K562 (cell line): ENCODE measurements around the gene DCHS2. TPM values are rescaled to one million over a fixed set of nuclear protein-coding genes. Genes with fewer than 3 reads are reported as not detected.

Source experiments
- ATAC-seq: fragments of 200-7000 bp; cut with Tn5 transposase; 3 replicates; pipeline ENCODE4 v1.9.1; 2020; ENCODE audit warnings: moderate library complexity
- BruUV-seq: library from RNA; stranded (reverse); fragments of 400-500 nt; replicated peaks from 2 replicates; lab custom pipeline; 2021; lab: Mats Ljungman, UMichigan
- CTCF ChIA-PET: fragments of 300-600 bp; formaldehyde crosslinking; extraction: SDS; loops from one replicate; lab custom pipeline; 2021; ENCODE audit warnings: low intra/inter-chr PET ratio; lab: Yijun Ruan, JAX
- POLR2A ChIA-PET: fragments of 300-600, 350-650 bp; sonication (Branson Sonifier 250); formaldehyde crosslinking; extraction: SDS; loops from one replicate; lab custom pipeline; 2021; ENCODE audit warnings: antibody characterized with exemption, inconsistent platforms; lab: Yijun Ruan, JAX
- DNase-seq, 4 experiments: peaks; one replicate each; pipeline versions ENCODE4 v3.0.0 to v3.0.0-alpha.2; 2011 to 2018; ENCODE audit warnings: low spot score in 3 of 4, mixed read lengths in 3 of 4; ENCODE audit errors: extremely low read depth in 1 of 4
- FAIRE-seq: peaks from 2 replicates; lab custom pipeline; 2011; peaks lifted over from hg19 to GRCh38; lab: Jason Lieb, UNC
- H2AFZ ChIP-seq: 2 replicates; pipeline ENCODE4 v1.6.0; 2011; ENCODE audit warnings: low read depth, low read length, control low read depth, inconsistent platforms
- H3K27ac ChIP-seq: fragments of 200-600 bp; 3 replicates; pipeline ENCODE4 v1.8.0; 2011; ENCODE audit warnings: low read depth, mild to moderate bottlenecking, control low read depth, inconsistent platforms, low read length, moderate library complexity, mixed read lengths; ENCODE audit errors: extremely low read depth
- H3K27me3 ChIP-seq, 2 experiments: fragments of 300-600 bp in 1 of 2; 2 replicates in 1 of 2; 3 replicates in 1 of 2; pipeline versions ENCODE4 v1.6.0 to v1.8.0; 2011; ENCODE audit warnings: inconsistent platforms in 2 of 2, low read length in 2 of 2, mild to moderate bottlenecking in 1 of 2, mixed read lengths in 1 of 2, moderate library complexity in 1 of 2; ENCODE audit not compliant: control insufficient read depth in 2 of 2, insufficient read depth in 2 of 2
- H3K36me3 ChIP-seq: fragments of 300-600 bp; 3 replicates; pipeline ENCODE4 v1.8.0; 2011; ENCODE audit warnings: mild to moderate bottlenecking, low read length, inconsistent platforms; ENCODE audit not compliant: control insufficient read depth, insufficient read depth
- H3K4me1 ChIP-seq, 2 experiments: fragments of 200-600 bp in 1 of 2; replicated peaks in 1 of 2; 2 replicates in 1 of 2; 3 replicates in 1 of 2; pipeline versions ENCODE4 v1.5.1 to v1.8.0; 2011; ENCODE audit warnings: inconsistent platforms in 2 of 2, low read length in 2 of 2, mild to moderate bottlenecking in 1 of 2, mixed read lengths in 1 of 2, moderate library complexity in 1 of 2; ENCODE audit not compliant: control insufficient read depth in 2 of 2, insufficient read depth in 2 of 2
- H3K4me2 ChIP-seq: 2 replicates; pipeline ENCODE4 v1.6.1; 2011; ENCODE audit warnings: low read length, control low read depth, inconsistent platforms, mixed read lengths; ENCODE audit not compliant: insufficient read depth
- H3K4me3 ChIP-seq: fragments of 200-600 bp; sonication (generic), shearing (Covaris generic); 2 replicates; pipeline ENCODE4 v1.5.1; 2016; ENCODE audit warnings: control low read depth, inconsistent platforms
- H3K79me2 ChIP-seq: fragments of 200-600 bp; 3 replicates; pipeline ENCODE4 v1.8.0; 2011; ENCODE audit warnings: low read length, inconsistent platforms; ENCODE audit not compliant: control insufficient read depth, insufficient read depth
- H3K9ac ChIP-seq, 2 experiments: 2 replicates each; pipeline versions ENCODE4 v1.6.0 to v1.6.1; 2011; ENCODE audit warnings: low read depth in 2 of 2, low read length in 2 of 2, control low read depth in 1 of 2, inconsistent platforms in 1 of 2, mild to moderate bottlenecking in 1 of 2, mixed read lengths in 1 of 2; ENCODE audit not compliant: insufficient read depth in 1 of 2
- H3K9me1 ChIP-seq: one replicate; pipeline ENCODE4 v1.6.0; 2011; ENCODE audit warnings: inconsistent platforms, mild to moderate bottlenecking, low read length, moderate library complexity; ENCODE audit not compliant: control insufficient read depth, insufficient read depth
- H3K9me3 ChIP-seq: replicated peaks from 2 replicates; pipeline ENCODE4 v1.5.1; 2011; ENCODE audit warnings: low read depth, low read length, inconsistent platforms; ENCODE audit not compliant: control insufficient read depth, insufficient read depth
- H4K20me1 ChIP-seq: replicated peaks from 2 replicates; pipeline ENCODE4 v1.6.1; 2011; ENCODE audit warnings: low read length, inconsistent platforms, mixed read lengths; ENCODE audit not compliant: control insufficient read depth, insufficient read depth
- AFF4 ChIP-seq: sonication (generic); formaldehyde crosslinking; IDR thresholded peaks from 2 replicates; pipeline ENCODE4 v1.8.0; 2023; ENCODE audit warnings: mild to moderate bottlenecking, missing genetic modification reagents
- HINFP ChIP-seq: fragments of 450-650 bp; conservative IDR thresholded peaks from 2 replicates; pipeline ENCODE4 v1.6.1; 2016; ENCODE audit warnings: missing genetic modification characterization, low read depth, mild to moderate bottlenecking, control low read depth, missing compliant biosample characterization
- IFI16 ChIP-seq: fragments of 250-450 bp; sonication (Bioruptor Pico); IDR thresholded peaks from 2 replicates; pipeline ENCODE4 v2.1.2; 2022; ENCODE audit warnings: mild to moderate bottlenecking, inconsistent platforms
- MED1 ChIP-seq: sonication (generic); formaldehyde crosslinking; IDR thresholded peaks from 2 replicates; pipeline ENCODE4 v1.8.1; 2023; ENCODE audit warnings: missing genetic modification reagents, borderline replicate concordance
- NR4A1 ChIP-seq, 2 experiments: fragments of 250-450 bp in 1 of 2; fragments of 450-650 bp in 1 of 2; sonication (Bioruptor Pico) in 1 of 2; IDR thresholded peaks; 2 replicates each; pipeline versions ENCODE4 v1.4.0 to v1.6.1; 2016 to 2020; ENCODE audit warnings: mild to moderate bottlenecking in 2 of 2, missing compliant biosample characterization in 1 of 2, missing genetic modification characterization in 1 of 2, moderate library complexity in 1 of 2
- PTTG1 ChIP-seq: fragments of 450-650 bp; IDR thresholded peaks from 2 replicates; pipeline ENCODE4 v1.6.1; 2016; ENCODE audit warnings: low read depth, mild to moderate bottlenecking, missing genetic modification characterization, missing compliant biosample characterization
- SMAD3 ChIP-seq: fragments of 450-650 bp; formaldehyde crosslinking; conservative IDR thresholded peaks from 2 replicates; pipeline ENCODE4 v1.4.0; 2020; ENCODE audit warnings: mild to moderate bottlenecking
- SPI1 ChIP-seq: IDR thresholded peaks from 2 replicates; pipeline ENCODE4 v1.6.1; 2011; ENCODE audit warnings: low read depth, low read length, control low read depth, borderline replicate concordance
- ZBTB1 ChIP-seq: sonication (generic); formaldehyde crosslinking; IDR thresholded peaks from 2 replicates; pipeline ENCODE4 v1.8.1; 2023; ENCODE audit warnings: missing genetic modification reagents, low read depth, mild to moderate bottlenecking, borderline replicate concordance
- ZNF311 ChIP-seq: fragments of 250-450 bp; sonication (Bioruptor Pico); IDR thresholded peaks from 2 replicates; pipeline ENCODE4 v1.4.0; 2020; ENCODE audit warnings: mild to moderate bottlenecking, moderate library complexity
- ZNF41 ChIP-seq: fragments of 250-450 bp; sonication (Bioruptor Pico); conservative IDR thresholded peaks from 2 replicates; pipeline ENCODE4 v1.4.0; 2020; ENCODE audit warnings: mild to moderate bottlenecking
- ZNF589 ChIP-seq: fragments of 200-800 bp; sonication (Bioruptor generic); IDR thresholded peaks from 2 replicates; pipeline ENCODE4 v1.6.1; 2016; ENCODE audit warnings: low read depth, missing genetic modification characterization, missing compliant biosample characterization
- ZNF76 ChIP-seq: fragments of 250-450 bp; sonication (Bioruptor Pico); IDR thresholded peaks from 2 replicates; pipeline ENCODE4 v1.4.0; 2020; ENCODE audit warnings: mild to moderate bottlenecking, moderate library complexity, borderline replicate concordance
- in situ Hi-C: fragments of 300-500 bp; cut with MboI; formaldehyde crosslinking; loops from 4 replicates; pipeline ENCODE4 v1.15.0; 2018; ENCODE audit warnings: inconsistent platforms, mixed read lengths
- intact Hi-C: fragments of 100-400 bp; cut with micrococcal nuclease; formaldehyde crosslinking; loops from 2 replicates; pipeline ENCODE4 v1.14.2; 2022
- polyA plus RNA-seq, 8 experiments: library from polyadenylated mRNA; depleted of rRNA in 4 of 8; stranded (reverse) in 5 of 8; unstranded in 3 of 8; fragments of >200 nt; fragmentation: Nextera tagmentation in 2 of 8; fragmentation: Illumina TruSeq in 1 of 8; extraction: Ambion mirVana in 2 of 8; extraction: Trizol in 1 of 8; gene quantifications; 2 replicates each; pipeline versions ENCODE4 v1.2.1 to v1.2.3, GENCODE V29; 2011 to 2014; ENCODE audit warnings: inconsistent platforms in 1 of 8, missing spikeins in 1 of 8
- total RNA-seq, 7 experiments: library from RNA; depleted of rRNA in 6 of 7; stranded (reverse); fragments of >200 nt in 6 of 7; fragmentation: Illumina TruSeq in 2 of 7; extraction: Trizol in 2 of 7; gene quantifications; 2 replicates each; pipeline versions ENCODE4 v1.2.1 to v1.2.3, GENCODE V29; 2011 to 2021; ENCODE audit warnings: low replicate concordance in 1 of 7
- TF ChIP-seq, protein P1 (sequence below), 2 experiments: fragments of 450-650 bp in 1 of 2; IDR thresholded peaks; 2 replicates each; pipeline ENCODE4 v1.6.1; 2011 to 2017; ENCODE audit warnings: low read depth in 2 of 2, antibody characterized with exemption in 1 of 2, borderline replicate concordance in 1 of 2, low read length in 1 of 2, mild to moderate bottlenecking in 1 of 2, mixed read lengths in 1 of 2; ENCODE audit not compliant: control insufficient read depth in 1 of 2

The DCHS2 gene
- total and polyA plus RNA-seq, 9 of the 15 experiments (the other 6 are each of a cell fraction or from before 2014, with no cell fraction given) = 0.49 to 7.1 (median 5.3) TPM

- POLR2A ChIA-PET = no interaction called here
- FAIRE-seq = no peak
- no peak for TF ChIP-seq NR4A1 (CRISPR knock-in tag; IDR thresholded peaks at IDR 0.05)
- TF ChIP-seq NR4A1 (tag; IDR thresholded peaks at IDR 0.05) = 0 out of 2 replicates have a peak, but pooled peaks have one; percentile 33
- TF ChIP-seq PTTG1 (tag) = peak; percentile 62; the same call in 1 of the 2 replicates
- TF ChIP-seq SPI1 = no peak
- no peak for TF ChIP-seq ZBTB1 (CRISPR knock-in tag)
- TF ChIP-seq, protein P1, sequence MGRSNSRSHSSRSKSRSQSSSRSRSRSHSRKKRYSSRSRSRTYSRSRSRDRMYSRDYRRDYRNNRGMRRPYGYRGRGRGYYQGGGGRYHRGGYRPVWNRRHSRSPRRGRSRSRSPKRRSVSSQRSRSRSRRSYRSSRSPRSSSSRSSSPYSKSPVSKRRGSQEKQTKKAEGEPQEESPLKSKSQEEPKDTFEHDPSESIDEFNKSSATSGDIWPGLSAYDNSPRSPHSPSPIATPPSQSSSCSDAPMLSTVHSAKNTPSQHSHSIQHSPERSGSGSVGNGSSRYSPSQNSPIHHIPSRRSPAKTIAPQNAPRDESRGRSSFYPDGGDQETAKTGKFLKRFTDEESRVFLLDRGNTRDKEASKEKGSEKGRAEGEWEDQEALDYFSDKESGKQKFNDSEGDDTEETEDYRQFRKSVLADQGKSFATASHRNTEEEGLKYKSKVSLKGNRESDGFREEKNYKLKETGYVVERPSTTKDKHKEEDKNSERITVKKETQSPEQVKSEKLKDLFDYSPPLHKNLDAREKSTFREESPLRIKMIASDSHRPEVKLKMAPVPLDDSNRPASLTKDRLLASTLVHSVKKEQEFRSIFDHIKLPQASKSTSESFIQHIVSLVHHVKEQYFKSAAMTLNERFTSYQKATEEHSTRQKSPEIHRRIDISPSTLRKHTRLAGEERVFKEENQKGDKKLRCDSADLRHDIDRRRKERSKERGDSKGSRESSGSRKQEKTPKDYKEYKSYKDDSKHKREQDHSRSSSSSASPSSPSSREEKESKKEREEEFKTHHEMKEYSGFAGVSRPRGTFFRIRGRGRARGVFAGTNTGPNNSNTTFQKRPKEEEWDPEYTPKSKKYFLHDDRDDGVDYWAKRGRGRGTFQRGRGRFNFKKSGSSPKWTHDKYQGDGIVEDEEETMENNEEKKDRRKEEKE (IDR thresholded peaks at IDR 0.05; ENCODE audit: borderline replicate concordance in 1 of 2, control insufficient read depth in 1 of 2, low read depth in 2 of 2, low read length in 1 of 2) = no peak
- TF ChIP-seq MED1 (CRISPR knock-in tag) = no peak
- 0 out of 2 replicates have a peak, but pooled peaks have one; percentile 39 for TF ChIP-seq ZNF311 (CRISPR knock-in tag)
- TF ChIP-seq AFF4 (CRISPR knock-in tag) = no peak
- peak; percentile 55; the same call in 1 of the 2 replicates for TF ChIP-seq ZNF41 (CRISPR knock-in tag)
- 0 out of 2 replicates have a peak, but pooled peaks have one; percentile 14 for TF ChIP-seq ZNF76 (CRISPR knock-in tag)
- TF ChIP-seq HINFP (tag) = no peak
- no peak for TF ChIP-seq ZNF589 (CRISPR knock-in tag)
- TF ChIP-seq SMAD3 = peak; percentile 72; the same call in 1 of the 2 replicates
- TF ChIP-seq IFI16 = no peak
Observed at GRCh38 chr4:154354883-154355282, 136.7 kb downstream of the DCHS2 start.

More at GRCh38 chr4:154354883-154355282, 136.7 kb downstream of the DCHS2 start:
- no peak overlapping the region for H3K4me2 ChIP-seq
- intact Hi-C loops = no loop called here
- no peaks in the 10 kb centered on the region for H3K79me2 ChIP-seq
- no peak overlapping the region for H3K27ac ChIP-seq
- DNase-seq (no peak), ATAC-seq (no peak)
- no peaks in the 10 kb centered on the region for H3K9me1 ChIP-seq
- H3K4me1 ChIP-seq = no peaks in the 10 kb centered on the region
- CTCF ChIA-PET = no interaction called here
- H3K9me3 ChIP-seq = no peaks in the 10 kb centered on the region
- in situ Hi-C loops = no loop called here
- H3K27me3 ChIP-seq = no peaks in the 10 kb centered on the region
- no peaks in the 10 kb centered on the region for H4K20me1 ChIP-seq
- no peaks in the 10 kb centered on the region for H3K36me3 ChIP-seq
- no peak overlapping the region for H2AFZ ChIP-seq
- BruUV-seq = no TSS peak
- no peak overlapping the region for H3K9ac ChIP-seq
- H3K4me3 ChIP-seq = no peak overlapping the region
